ENCODE data around the gene ATP11A. TPM values are rescaled to one million over a fixed set of nuclear protein-coding genes. Genes with fewer than 3 reads are reported as not detected.

Gene ATP11A
- 3.2 and 4.9 TPM in 2 replicates for total RNA-seq (2014; rRNA removed; shearing (Covaris generic))
- polyA plus RNA-seq (2016; fragmentation: Nextera tagmentation; extraction: Ambion mirVana), result 4.4 and 5.0 TPM in 2 replicates

DNA sequence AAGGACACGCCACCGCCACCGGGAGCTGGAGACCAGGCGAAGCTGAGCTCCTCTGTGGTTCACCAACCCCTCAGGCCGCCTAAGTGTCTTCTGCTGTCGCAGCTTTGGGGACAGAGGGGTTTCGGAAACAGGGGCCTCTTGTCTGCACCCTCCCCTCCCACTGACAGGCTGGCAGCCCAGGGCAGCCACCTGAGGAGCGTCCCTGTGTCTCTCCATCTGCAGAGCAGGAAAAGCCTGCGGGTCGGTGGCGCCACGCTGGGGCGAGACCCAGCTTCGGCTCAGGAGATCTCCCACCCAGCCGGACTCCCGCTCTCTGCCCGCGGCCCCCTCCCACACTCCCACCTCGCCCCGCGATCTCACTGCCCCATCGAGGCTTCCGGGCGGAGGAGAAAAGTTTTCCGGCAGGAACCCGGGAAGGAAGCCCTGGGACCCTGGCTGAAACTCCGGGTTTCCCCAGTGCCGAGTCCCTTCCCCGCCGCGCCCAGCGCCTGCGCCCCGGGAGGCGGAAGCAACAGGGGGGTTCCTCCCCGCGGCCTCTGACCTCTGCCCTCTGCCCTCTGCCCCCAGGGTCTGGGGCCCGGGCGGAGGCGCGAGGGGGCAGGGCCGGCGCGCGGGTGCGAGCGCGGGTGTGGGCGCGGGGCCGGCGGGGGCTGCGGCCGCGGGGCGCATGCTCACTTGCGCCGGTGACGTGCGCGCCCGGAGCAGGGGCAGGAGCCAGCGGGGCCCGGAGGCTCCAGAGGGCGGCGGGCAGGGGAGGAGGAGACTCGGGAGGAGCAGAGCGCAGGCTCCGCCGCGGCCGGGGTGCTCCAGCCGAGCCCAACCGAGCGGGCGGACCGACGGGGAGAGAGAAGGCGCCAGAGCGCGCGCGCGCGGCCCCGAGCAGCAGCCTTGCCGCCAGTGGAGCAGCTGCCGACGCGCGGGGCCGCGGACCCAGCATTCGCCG is at the start of gene ATP11A:
Gene ATP11A, plus strand, starts transcription at position 736 of the 943 bp plus-strand sequence. CDS start 379 bp downstream, outside the sequence.
- 4 to 6% methylated on average over 28 to 46 of the region's 95 CpGs for WGBS, 2 experiments (ENCODE audit: low coverage in 1 of 2, low lambda C conversion rate in 2 of 2, missing lambda C conversion rate in 2 of 2)
- Histone ChIP-seq H3K4me3 (peak within 1 kb of the TSS; percentile 74), H4K20me1 (ENCODE audit: insufficient read depth) (no peaks in the 10 kb centered on the region), H3K27me3 (replicated peaks; ENCODE audit: insufficient read depth) (no peaks in the 10 kb centered on the region), H3K36me3 (ENCODE audit: low read depth) (no peaks in the 10 kb centered on the region), H2AFZ (peak within 1 kb of the TSS; percentile 85), H3K9ac (peak within 1 kb of the TSS; percentile 83), H3K79me2 (ENCODE audit: insufficient read depth) (peaks cover 19% of the 10 kb centered on the region), H3K4me2 (ENCODE audit: unreplicated experiment) (peak within 1 kb of the TSS; percentile 82), H3K4me1 (ENCODE audit: insufficient read depth) (peaks cover 14% of the 10 kb centered on the region), H3K27ac (0 out of 2 replicates have a peak within 1 kb of the TSS, but pooled peaks have one; percentile 0), H3K9me3 (ENCODE audit: low read depth) (no peaks in the 10 kb centered on the region), H3K9me2 (ENCODE audit: insufficient read depth) (no peaks in the 10 kb centered on the region), H3F3A (ENCODE audit: insufficient read depth) (peaks cover 8% of the 10 kb centered on the region; the same call in 1 of the 2 replicates)
- peak; percentile 97 for DNase-seq
- TF ChIP-seq EZH2phosphoT487 (IDR thresholded peaks at IDR 0.05; ENCODE audit: insufficient read depth, low read depth), result no peak
- TF ChIP-seq EZH2 (IDR thresholded peaks at IDR 0.05; ENCODE audit: insufficient read depth, poor library complexity, severe bottlenecking), result no peak
- in situ Hi-C loops (cut with MboI), result no loop called here

DNA sequence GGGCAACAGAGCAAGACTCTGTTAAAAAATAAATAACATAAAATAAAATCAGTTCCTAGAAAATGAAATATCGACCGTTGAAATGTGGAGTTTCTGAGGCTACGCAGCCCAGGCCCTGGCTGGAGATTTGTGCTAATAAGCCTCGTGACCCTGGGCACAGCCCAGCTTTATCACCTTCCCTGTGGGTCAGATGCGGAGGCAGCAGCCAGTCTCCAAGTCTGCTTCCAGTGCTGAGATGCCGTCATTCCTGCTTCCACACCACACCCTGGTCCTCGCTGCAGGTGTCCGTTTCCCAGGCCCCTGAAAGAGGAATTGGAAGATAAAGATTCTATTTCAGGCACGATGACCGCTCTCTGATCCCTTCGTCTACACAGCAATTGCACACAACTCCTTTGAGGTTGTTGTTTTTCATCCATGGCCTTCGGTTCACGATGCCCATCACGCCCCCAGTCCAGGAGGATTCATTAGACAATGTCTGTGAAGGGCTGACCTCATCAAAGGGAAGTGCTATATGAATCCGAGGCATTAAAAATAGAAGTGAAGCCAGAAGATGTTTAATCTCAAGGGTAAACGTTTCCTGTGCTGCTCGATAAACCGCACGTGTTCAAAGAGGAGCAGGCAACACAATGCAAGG is 48.3 kb upstream of the ATP11A start:
- Histone ChIP-seq H3K4me2 (ENCODE audit: unreplicated experiment) (no peak overlapping the region), H2AFZ (no peak overlapping the region), H3K9me3 (ENCODE audit: low read depth) (no peaks in the 10 kb centered on the region), H3K27me3 (replicated peaks; ENCODE audit: insufficient read depth) (peaks cover 24% of the 10 kb centered on the region), H3K36me3 (ENCODE audit: low read depth) (no peaks in the 10 kb centered on the region), H3F3A (ENCODE audit: insufficient read depth) (no peaks in the 10 kb centered on the region), H3K27ac (no peak overlapping the region), H3K79me2 (ENCODE audit: insufficient read depth) (no peaks in the 10 kb centered on the region), H3K9ac (no peak overlapping the region), H3K4me3 (no peak overlapping the region), H4K20me1 (ENCODE audit: insufficient read depth) (no peaks in the 10 kb centered on the region), H3K9me2 (ENCODE audit: insufficient read depth) (no peaks in the 10 kb centered on the region), H3K4me1 (ENCODE audit: insufficient read depth) (no peaks in the 10 kb centered on the region)
- in situ Hi-C loops (cut with MboI), result loop anchor here (25.0 kb wide), 1 partner anchor 221 kb away; no protein-coding TSS in a partner anchor
- DNase-seq, result no peak
- WGBS, 2 experiments (ENCODE audit: low coverage in 1 of 2, low lambda C conversion rate in 2 of 2, missing lambda C conversion rate in 2 of 2), result 76 to 79% methylated on average over 19 of the region's 19 CpGs
- TF ChIP-seq EZH2phosphoT487 (IDR thresholded peaks at IDR 0.05; ENCODE audit: insufficient read depth, low read depth) (no peak), EZH2 (IDR thresholded peaks at IDR 0.05; ENCODE audit: insufficient read depth, poor library complexity, severe bottlenecking) (no peak)

DNA sequence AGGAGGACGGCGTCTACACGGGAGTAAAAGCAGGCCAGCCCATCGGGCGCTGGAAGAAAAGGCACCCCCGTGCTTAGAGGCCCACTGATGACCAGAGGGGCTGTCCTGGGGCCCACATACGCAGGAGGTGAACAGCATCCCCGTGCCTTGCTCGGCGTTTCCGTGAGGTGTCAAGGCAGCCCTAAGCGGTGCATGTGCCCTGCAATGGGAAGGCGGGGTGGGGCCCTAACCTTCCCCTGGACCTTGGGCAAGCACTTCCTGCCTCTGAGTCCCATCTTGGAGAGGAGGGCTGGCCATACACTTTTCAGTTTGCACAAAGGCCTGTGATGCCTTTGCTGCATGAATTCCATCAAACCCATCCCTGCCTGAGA is 47.8 kb upstream of the ATP11A start:
- H3K27me3 ChIP-seq (replicated peaks; ENCODE audit: insufficient read depth), result peaks cover 21% of the 10 kb centered on the region
- H3K9me2 ChIP-seq (ENCODE audit: insufficient read depth), result no peaks in the 10 kb centered on the region
- H3K79me2 ChIP-seq (ENCODE audit: insufficient read depth), result no peaks in the 10 kb centered on the region
- H3K4me1 ChIP-seq (ENCODE audit: insufficient read depth), result no peaks in the 10 kb centered on the region
- no peaks in the 10 kb centered on the region for H4K20me1 ChIP-seq (ENCODE audit: insufficient read depth)
- H3K36me3 ChIP-seq (ENCODE audit: low read depth), result no peaks in the 10 kb centered on the region
- TF ChIP-seq EZH2 (IDR thresholded peaks at IDR 0.05; ENCODE audit: insufficient read depth, poor library complexity, severe bottlenecking), result no peak
- no peak for TF ChIP-seq EZH2phosphoT487 (IDR thresholded peaks at IDR 0.05; ENCODE audit: insufficient read depth, low read depth)
- H3K9me3 ChIP-seq (ENCODE audit: low read depth), result no peaks in the 10 kb centered on the region
- H2AFZ ChIP-seq, result no peak overlapping the region
- in situ Hi-C loops (cut with MboI), result loop anchor here (25.0 kb wide), 1 partner anchor 220 kb away; no protein-coding TSS in a partner anchor
- DNase-seq, result no peak
- WGBS, 2 experiments (ENCODE audit: low coverage in 1 of 2, low lambda C conversion rate in 2 of 2, missing lambda C conversion rate in 2 of 2), result 79 to 80% methylated on average over 12 to 13 of the region's 13 CpGs
- H3K4me3 ChIP-seq, result no peak overlapping the region
- no peak overlapping the region for H3K4me2 ChIP-seq (ENCODE audit: unreplicated experiment)
- no peaks in the 10 kb centered on the region for H3F3A ChIP-seq (ENCODE audit: insufficient read depth)
- H3K27ac ChIP-seq, result no peak overlapping the region
- no peak overlapping the region for H3K9ac ChIP-seq

DNA sequence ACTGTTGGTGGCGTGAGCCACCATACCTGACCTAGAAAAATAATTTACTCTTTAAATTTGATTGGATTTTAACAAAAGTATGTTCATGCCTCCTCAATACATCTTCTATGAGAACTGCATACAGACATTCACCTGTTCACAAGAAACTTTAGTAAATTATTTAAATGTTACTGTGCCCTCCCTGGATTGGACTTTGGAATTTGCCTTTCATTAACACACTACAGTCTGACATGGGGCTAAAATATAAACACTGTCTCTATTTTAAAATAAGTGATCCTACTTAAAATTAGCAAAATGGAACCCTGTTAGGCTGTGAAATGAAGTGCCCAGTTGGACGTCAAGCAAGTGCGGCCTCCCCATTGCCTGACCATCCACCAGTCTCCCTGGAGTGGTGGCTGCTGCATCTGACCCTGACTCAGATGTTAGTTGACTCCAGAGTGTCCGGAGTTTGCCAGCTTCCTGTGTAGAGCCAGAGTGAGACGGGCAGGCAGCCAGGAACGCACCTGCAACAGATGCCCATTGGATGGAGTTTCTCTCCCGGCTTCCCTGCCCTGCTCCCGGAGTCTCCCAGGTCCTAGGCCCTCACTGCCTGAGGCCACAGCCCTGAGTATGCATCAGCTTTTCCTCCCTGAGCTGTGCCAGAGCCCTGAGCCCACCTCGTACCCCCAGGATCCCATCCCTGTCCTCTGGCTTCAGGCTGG is 45.9 kb upstream of the ATP11A start:
- H3K4me3 ChIP-seq, result no peak overlapping the region
- no peaks in the 10 kb centered on the region for H3K79me2 ChIP-seq (ENCODE audit: insufficient read depth)
- H3K4me2 ChIP-seq (ENCODE audit: unreplicated experiment), result no peak overlapping the region
- no peaks in the 10 kb centered on the region for H3K36me3 ChIP-seq (ENCODE audit: low read depth)
- H2AFZ ChIP-seq, result no peak overlapping the region
- no peak overlapping the region for H3K9ac ChIP-seq
- H3F3A ChIP-seq (ENCODE audit: insufficient read depth), result no peaks in the 10 kb centered on the region
- no peaks in the 10 kb centered on the region for H3K9me3 ChIP-seq (ENCODE audit: low read depth)
- in situ Hi-C loops (cut with MboI), result loop anchor here (25.0 kb wide), 1 partner anchor 218 kb away; no protein-coding TSS in a partner anchor
- no peak for TF ChIP-seq EZH2phosphoT487 (IDR thresholded peaks at IDR 0.05; ENCODE audit: insufficient read depth, low read depth)
- TF ChIP-seq EZH2 (IDR thresholded peaks at IDR 0.05; ENCODE audit: insufficient read depth, poor library complexity, severe bottlenecking), result no peak
- no peak overlapping the region for H3K27ac ChIP-seq
- 56 to 62% methylated on average over 9 of the region's 9 CpGs for WGBS, 2 experiments (ENCODE audit: low coverage in 1 of 2, low lambda C conversion rate in 2 of 2, missing lambda C conversion rate in 2 of 2)
- H3K27me3 ChIP-seq (replicated peaks; ENCODE audit: insufficient read depth), result peaks cover 12% of the 10 kb centered on the region; the same call in 1 of the 2 replicates
- no peaks in the 10 kb centered on the region for H3K4me1 ChIP-seq (ENCODE audit: insufficient read depth)
- no peaks in the 10 kb centered on the region for H4K20me1 ChIP-seq (ENCODE audit: insufficient read depth)
- DNase-seq, result no peak
- no peaks in the 10 kb centered on the region for H3K9me2 ChIP-seq (ENCODE audit: insufficient read depth)
